Measurements from ENCODE around the gene ADAP2.
"Not testable (repeated sequence)": the region's sequence is repeated elsewhere in the genome, so short reads cannot be mapped to it uniquely, and the experiment has no call there.

The ADAP2 gene

GRCh38 chr17:30921544-30922196, at the start of gene ADAP2:
Gene ADAP2 (plus strand): TSS chr17:30921945. CDS start chr17:30922015, 70 bp downstream.
- DNase-seq: no peak

- no peak for DNase-seq
These were observed 35.6 kb upstream of the ADAP2 start for GRCh38 chr17:30886187-30886586.

GRCh38 chr17:30894236-30894635, 27.5 kb upstream of the ADAP2 start:
- no peak for DNase-seq

GRCh38 chr17:30897311-30897710, 24.4 kb upstream of the ADAP2 start:
- no peak for DNase-seq

- DNase-seq: no peak
These were observed 16.0 kb upstream of the ADAP2 start for GRCh38 chr17:30905742-30906100.

GRCh38 chr17:30906101-30906911, 15.4 kb upstream of the ADAP2 start, which contains the start of gene TEFM:
Gene TEFM (minus strand): TSS chr17:30906238. CDS start chr17:30906198, 40 bp downstream.
- peak; percentile 36 for DNase-seq

- DNase-seq: no peak
These were observed 12.9 kb upstream of the ADAP2 start for GRCh38 chr17:30908717-30909420.

- not testable (repeated sequence) for DNase-seq
These were observed 11.6 kb upstream of the ADAP2 start for GRCh38 chr17:30910151-30910550.

- DNase-seq: no peak
These were observed 7.8 kb upstream of the ADAP2 start for GRCh38 chr17:30913955-30914354.

GRCh38 chr17:30915833-30916611, 5.7 kb upstream of the ADAP2 start:
- DNase-seq: no peak

- DNase-seq: no peak
These were observed 4.7 kb upstream of the ADAP2 start for GRCh38 chr17:30917050-30917449.

GRCh38 chr17:30920282-30920681, 1.5 kb upstream of the ADAP2 start:
- DNase-seq: no peak

GRCh38 chr17:30920683-30921543, 832 bp upstream of the ADAP2 start:
- no peak for DNase-seq

- no peak for DNase-seq
These were observed 688 bp downstream of the ADAP2 start for GRCh38 chr17:30922235-30923030.

- no peak for DNase-seq
These were observed 2.6 kb downstream of the ADAP2 start for GRCh38 chr17:30924341-30924740.

- no peak for DNase-seq
These were observed 4.8 kb downstream of the ADAP2 start for GRCh38 chr17:30926516-30926915.

GRCh38 chr17:30927756-30928155, 6.0 kb downstream of the ADAP2 start:
- DNase-seq: no peak

- DNase-seq: no peak
These were observed 6.8 kb downstream of the ADAP2 start for GRCh38 chr17:30928584-30928983.

- no peak for DNase-seq
These were observed 7.4 kb downstream of the ADAP2 start for GRCh38 chr17:30929081-30929633.

GRCh38 chr17:30929861-30930260, 8.1 kb downstream of the ADAP2 start:
- DNase-seq: not testable (repeated sequence)

- DNase-seq: no peak
These were observed 8.8 kb downstream of the ADAP2 start for GRCh38 chr17:30930495-30930894.
